A673 (cell line): ENCODE results near the gene CCDC88C.

Experiments
- EZH2 ChIP-seq: fragments of 200-600 bp; sonication (generic); IDR thresholded peaks from 2 replicates; pipeline ENCODE4 v1.6.1; 2017; ENCODE audit warnings: borderline replicate concordance, low read depth, mild to moderate bottlenecking, mixed read lengths, antibody characterized with exemption, low read length; ENCODE audit not compliant: poor library complexity, severe bottlenecking
- TF ChIP-seq, protein P1 (sequence below): fragments of 300-800, 200-600 bp; sonication (generic); conservative IDR thresholded peaks from 2 replicates; pipeline ENCODE4 v1.5.1; 2017; ENCODE audit warnings: low read depth, mild to moderate bottlenecking, antibody characterized with exemption, low read length, moderate library complexity, mixed read lengths

DNA sequence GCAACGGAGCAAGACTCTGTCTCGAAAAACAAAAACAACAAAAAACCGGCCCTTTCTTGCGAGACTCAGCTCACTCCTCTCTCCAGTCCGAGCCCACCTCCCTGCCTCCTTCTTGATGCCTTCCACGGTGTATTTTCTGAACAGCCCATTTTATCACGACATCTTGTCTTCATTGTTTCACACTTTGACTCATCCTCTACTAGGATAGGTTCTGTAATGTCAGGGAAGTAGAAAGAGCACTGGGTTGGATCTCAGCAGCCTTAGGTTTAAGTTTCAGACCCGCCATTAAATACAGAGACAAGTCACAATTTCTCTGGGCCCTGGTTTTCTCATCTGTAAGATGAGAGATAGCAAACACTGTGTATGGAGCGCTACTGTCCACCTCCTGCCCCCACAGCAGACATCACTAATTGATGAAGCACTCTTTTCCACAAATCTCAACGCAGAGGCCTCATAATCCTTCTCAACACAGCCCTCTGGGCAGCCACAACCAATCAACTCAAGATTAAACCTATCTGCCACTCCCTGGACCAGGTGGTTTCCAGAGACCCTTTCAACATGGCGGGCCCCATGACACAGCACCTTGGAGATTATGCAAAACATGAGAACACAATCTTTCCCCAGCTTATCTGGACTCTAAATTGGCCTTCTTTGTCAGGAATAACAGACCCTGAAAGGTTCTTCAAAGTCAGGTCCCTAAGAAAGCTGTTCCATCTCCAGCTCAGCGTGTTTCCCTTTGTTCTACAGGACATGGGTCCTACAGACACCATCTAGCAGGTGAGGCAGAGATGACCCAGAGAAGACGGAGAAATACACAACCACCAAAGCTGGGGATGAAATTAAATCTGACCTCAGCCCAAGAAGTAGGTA, 35.6 kb downstream of the CCDC88C start:
- TF ChIP-seq, protein P1, sequence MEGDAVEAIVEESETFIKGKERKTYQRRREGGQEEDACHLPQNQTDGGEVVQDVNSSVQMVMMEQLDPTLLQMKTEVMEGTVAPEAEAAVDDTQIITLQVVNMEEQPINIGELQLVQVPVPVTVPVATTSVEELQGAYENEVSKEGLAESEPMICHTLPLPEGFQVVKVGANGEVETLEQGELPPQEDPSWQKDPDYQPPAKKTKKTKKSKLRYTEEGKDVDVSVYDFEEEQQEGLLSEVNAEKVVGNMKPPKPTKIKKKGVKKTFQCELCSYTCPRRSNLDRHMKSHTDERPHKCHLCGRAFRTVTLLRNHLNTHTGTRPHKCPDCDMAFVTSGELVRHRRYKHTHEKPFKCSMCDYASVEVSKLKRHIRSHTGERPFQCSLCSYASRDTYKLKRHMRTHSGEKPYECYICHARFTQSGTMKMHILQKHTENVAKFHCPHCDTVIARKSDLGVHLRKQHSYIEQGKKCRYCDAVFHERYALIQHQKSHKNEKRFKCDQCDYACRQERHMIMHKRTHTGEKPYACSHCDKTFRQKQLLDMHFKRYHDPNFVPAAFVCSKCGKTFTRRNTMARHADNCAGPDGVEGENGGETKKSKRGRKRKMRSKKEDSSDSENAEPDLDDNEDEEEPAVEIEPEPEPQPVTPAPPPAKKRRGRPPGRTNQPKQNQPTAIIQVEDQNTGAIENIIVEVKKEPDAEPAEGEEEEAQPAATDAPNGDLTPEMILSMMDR: no peak
- TF ChIP-seq EZH2: no peak
